Measurements from ENCODE around the gene EPHA3.

Gene EPHA3

GRCh38 chr3:89320186-89320585 is 212.8 kb downstream of the EPHA3 start:
- TF ChIP-seq IKZF3 (tag by site-specific recombination; IDR thresholded peaks at IDR 0.05) = no peak
- no peak for TF ChIP-seq KLF1 (tag by site-specific recombination; IDR thresholded peaks at IDR 0.05)
- H3K27ac ChIP-seq (ENCODE audit: extremely low read depth, low read depth, low read length) = no peak overlapping the region
- H3K4me1 ChIP-seq (ENCODE audit: control insufficient read depth, insufficient read depth, low read length) = no peaks in the 10 kb centered on the region
- H3K4me3 ChIP-seq (ENCODE audit: low read depth, low read length) = no peak overlapping the region
- H3K36me3 ChIP-seq (ENCODE audit: control insufficient read depth in 2 of 2, insufficient read depth in 1 of 2, low read length in 2 of 2) = no peaks in the 10 kb centered on the region
- H3K9me3 ChIP-seq (ENCODE audit: control insufficient read depth, insufficient read depth, low read depth, low read length) = no peaks in the 10 kb centered on the region
- CTCF ChIA-PET = no interaction called here
- POLR2A ChIA-PET = no interaction called here

GRCh38 chr3:89326997-89327396 is 219.6 kb downstream of the EPHA3 start:
- H3K4me1 ChIP-seq (ENCODE audit: control insufficient read depth, insufficient read depth, low read length) = no peaks in the 10 kb centered on the region
- ChIA-PET CTCF (no interaction called here), POLR2A (no interaction called here)
- H3K27ac ChIP-seq (ENCODE audit: extremely low read depth, low read depth, low read length) = no peak overlapping the region
- no peak overlapping the region for H3K4me3 ChIP-seq (ENCODE audit: low read depth, low read length)
- no peaks in the 10 kb centered on the region for H3K36me3 ChIP-seq (ENCODE audit: control insufficient read depth in 2 of 2, insufficient read depth in 1 of 2, low read length in 2 of 2)
- no peaks in the 10 kb centered on the region for H3K9me3 ChIP-seq (ENCODE audit: control insufficient read depth, insufficient read depth, low read depth, low read length)
- TF ChIP-seq ZNF596 (tag by site-specific recombination; IDR thresholded peaks at IDR 0.05) = no peak

- POLR2A ChIA-PET = no interaction called here
- Histone ChIP-seq H3K27ac (ENCODE audit: extremely low read depth, low read depth, low read length) (no peak overlapping the region), H3K9me3 (ENCODE audit: control insufficient read depth, insufficient read depth, low read depth, low read length) (no peaks in the 10 kb centered on the region), H3K4me3 (ENCODE audit: low read depth, low read length) (no peak overlapping the region), H3K4me1 (ENCODE audit: control insufficient read depth, insufficient read depth, low read length) (no peaks in the 10 kb centered on the region), H3K36me3 (ENCODE audit: control insufficient read depth in 2 of 2, insufficient read depth in 1 of 2, low read length in 2 of 2) (no peaks in the 10 kb centered on the region)
- TF ChIP-seq ZNF768 (tag by site-specific recombination; IDR thresholded peaks at IDR 0.05) (no peak), ZNF677 (tag by site-specific recombination; IDR thresholded peaks at IDR 0.05) (no peak), ZNF133 (tag by site-specific recombination; IDR thresholded peaks at IDR 0.05) (no peak), ZNF514 (tag by site-specific recombination; IDR thresholded peaks at IDR 0.05) (no peak), ZNF221 (tag by site-specific recombination; IDR thresholded peaks at IDR 0.05; ENCODE audit: borderline replicate concordance) (no peak), ZNF398 (tag by site-specific recombination; IDR thresholded peaks at IDR 0.05) (no peak), ZNF76 (tag by site-specific recombination; IDR thresholded peaks at IDR 0.05; ENCODE audit: borderline replicate concordance, low read depth) (no peak), ZNF184 (tag by site-specific recombination; IDR thresholded peaks at IDR 0.05) (no peak), ZNF362 (tag by site-specific recombination; IDR thresholded peaks at IDR 0.05) (no peak), ZFP41 (tag by site-specific recombination; IDR thresholded peaks at IDR 0.05; ENCODE audit: borderline replicate concordance) (no peak), ZSCAN18 (tag by site-specific recombination; IDR thresholded peaks at IDR 0.05) (no peak), ZNF391 (tag by site-specific recombination; IDR thresholded peaks at IDR 0.05; ENCODE audit: borderline replicate concordance, low read depth) (no peak), ZNF777 (tag by site-specific recombination; IDR thresholded peaks at IDR 0.05; ENCODE audit: borderline replicate concordance) (no peak), ZNF654 (tag by site-specific recombination; IDR thresholded peaks at IDR 0.05; ENCODE audit: low read depth) (no peak), ZNF600 (tag by site-specific recombination; IDR thresholded peaks at IDR 0.05) (no peak), BCL11B (tag by site-specific recombination; IDR thresholded peaks at IDR 0.05; ENCODE audit: low read depth) (no peak), ZNF664 (tag by site-specific recombination; IDR thresholded peaks at IDR 0.05) (no peak)
- TF ChIP-seq, protein P1, sequence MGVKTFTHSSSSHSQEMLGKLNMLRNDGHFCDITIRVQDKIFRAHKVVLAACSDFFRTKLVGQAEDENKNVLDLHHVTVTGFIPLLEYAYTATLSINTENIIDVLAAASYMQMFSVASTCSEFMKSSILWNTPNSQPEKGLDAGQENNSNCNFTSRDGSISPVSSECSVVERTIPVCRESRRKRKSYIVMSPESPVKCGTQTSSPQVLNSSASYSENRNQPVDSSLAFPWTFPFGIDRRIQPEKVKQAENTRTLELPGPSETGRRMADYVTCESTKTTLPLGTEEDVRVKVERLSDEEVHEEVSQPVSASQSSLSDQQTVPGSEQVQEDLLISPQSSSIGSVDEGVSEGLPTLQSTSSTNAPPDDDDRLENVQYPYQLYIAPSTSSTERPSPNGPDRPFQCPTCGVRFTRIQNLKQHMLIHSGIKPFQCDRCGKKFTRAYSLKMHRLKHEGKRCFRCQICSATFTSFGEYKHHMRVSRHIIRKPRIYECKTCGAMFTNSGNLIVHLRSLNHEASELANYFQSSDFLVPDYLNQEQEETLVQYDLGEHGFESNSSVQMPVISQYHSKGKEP (tag by site-specific recombination; IDR thresholded peaks at IDR 0.05) = no peak
- TF ChIP-seq, protein P2, sequence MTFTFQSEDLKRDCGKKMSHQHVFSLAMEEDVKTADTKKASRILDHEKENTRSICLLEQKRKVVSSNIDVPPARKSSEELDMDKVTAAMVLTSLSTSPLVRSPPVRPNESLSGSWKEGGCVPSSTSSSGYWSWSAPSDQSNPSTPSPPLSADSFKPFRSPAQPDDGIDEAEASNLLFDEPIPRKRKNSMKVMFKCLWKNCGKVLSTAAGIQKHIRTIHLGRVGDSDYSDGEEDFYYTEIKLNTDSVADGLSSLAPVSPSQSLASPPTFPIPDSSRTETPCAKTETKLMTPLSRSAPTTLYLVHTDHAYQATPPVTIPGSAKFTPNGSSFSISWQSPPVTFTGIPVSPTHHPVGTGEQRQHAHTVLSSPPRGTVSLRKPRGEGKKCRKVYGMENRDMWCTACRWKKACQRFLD (tag by site-specific recombination; IDR thresholded peaks at IDR 0.05) = no peak
- TF ChIP-seq, protein P3, sequence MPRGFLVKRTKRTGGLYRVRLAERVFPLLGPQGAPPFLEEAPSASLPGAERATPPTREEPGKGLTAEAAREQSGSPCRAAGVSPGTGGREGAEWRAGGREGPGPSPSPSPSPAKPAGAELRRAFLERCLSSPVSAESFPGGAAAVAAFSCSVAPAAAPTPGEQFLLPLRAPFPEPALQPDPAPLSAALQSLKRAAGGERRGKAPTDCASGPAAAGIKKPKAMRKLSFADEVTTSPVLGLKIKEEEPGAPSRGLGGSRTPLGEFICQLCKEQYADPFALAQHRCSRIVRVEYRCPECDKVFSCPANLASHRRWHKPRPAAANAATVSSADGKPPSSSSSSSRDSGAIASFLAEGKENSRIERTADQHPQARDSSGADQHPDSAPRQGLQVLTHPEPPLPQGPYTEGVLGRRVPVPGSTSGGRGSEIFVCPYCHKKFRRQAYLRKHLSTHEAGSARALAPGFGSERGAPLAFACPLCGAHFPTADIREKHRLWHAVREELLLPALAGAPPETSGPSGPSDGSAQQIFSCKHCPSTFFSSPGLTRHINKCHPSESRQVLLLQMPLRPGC (tag by site-specific recombination; IDR thresholded peaks at IDR 0.05) = no peak
- CTCF ChIA-PET = interaction anchor here (0.7 to 1.5 kb wide), 2 partner anchors 18 to 183 kb away, joined by 3 read pairs; no protein-coding TSS in a partner anchor
Observed at GRCh38 chr3:89332386-89332785, 225.0 kb downstream of the EPHA3 start.
